CD14-positive monocyte (primary cell): ENCODE measurements around the gene PRRT1. TPM values are rescaled to one million over a fixed set of nuclear protein-coding genes. Genes with fewer than 3 reads are reported as not detected.
A peak's percentile ranks its signal among the peaks of the same experiment; 100 is the strongest.
"Not testable (repeated sequence)": the region's sequence is repeated elsewhere in the genome, so short reads cannot be mapped to it uniquely, and the experiment has no call there.

Experiments used
- DNase-seq, 3 donors: peaks; one replicate each; pipeline ENCODE4 v3.0.0-alpha.2; 2011 to 2022
- H2AFZ ChIP-seq: 2 replicates; pipeline ENCODE4 v1.6.0; 2012; ENCODE audit warnings: mild to moderate bottlenecking, low read depth, low read length, inconsistent platforms; ENCODE audit not compliant: insufficient read depth, poor library complexity, severe bottlenecking
- H3K27ac ChIP-seq, 2 donors: 1 replicate in 1 of 2; 2 replicates in 1 of 2; pipeline ENCODE4 v1.5.1; 2012 to 2013; ENCODE audit warnings: low read length in 2 of 2, control low read depth in 1 of 2, inconsistent platforms in 1 of 2, low read depth in 1 of 2, mild to moderate bottlenecking in 1 of 2
- H3K27me3 ChIP-seq, 2 donors: one replicate each; pipeline versions ENCODE4 v1.6.0 to v1.6.1; 2011 to 2013; ENCODE audit warnings: low read length in 2 of 2; ENCODE audit not compliant: control insufficient read depth in 2 of 2, insufficient read depth in 2 of 2
- H3K36me3 ChIP-seq, 2 donors: replicated peaks in 1 of 2; 1 replicate in 1 of 2; 2 replicates in 1 of 2; pipeline versions ENCODE4 v1.5.1 to v1.6.1; 2012 to 2013; ENCODE audit warnings: low read length in 2 of 2, control low read depth in 1 of 2, inconsistent platforms in 1 of 2, mild to moderate bottlenecking in 1 of 2; ENCODE audit not compliant: insufficient read depth in 2 of 2, control insufficient read depth in 1 of 2
- H3K4me1 ChIP-seq, 2 donors: 1 replicate in 1 of 2; 2 replicates in 1 of 2; pipeline versions ENCODE4 v1.5.1 to v1.6.1; 2012 to 2013; ENCODE audit warnings: low read length in 2 of 2, control low read depth in 1 of 2, inconsistent platforms in 1 of 2, mild to moderate bottlenecking in 1 of 2, moderate library complexity in 1 of 2; ENCODE audit not compliant: insufficient read depth in 2 of 2, control insufficient read depth in 1 of 2
- H3K4me2 ChIP-seq: replicated peaks from 2 replicates; pipeline ENCODE3; 2012; ENCODE audit warnings: low read length, moderate library complexity, mild to moderate bottlenecking; ENCODE audit not compliant: poor library complexity, severe bottlenecking; ENCODE audit errors: extremely low read depth
- H3K4me3 ChIP-seq, 3 experiments: fragments of 200-600 bp in 1 of 3; sonication (generic) in 1 of 3; replicated peaks in 1 of 3; 1 replicate in 2 of 3; 2 replicates in 1 of 3; pipeline ENCODE4 v1.5.1; 2011 to 2013; ENCODE audit warnings: low read length in 3 of 3, mild to moderate bottlenecking in 3 of 3, control low read depth in 2 of 3, low read depth in 2 of 3, inconsistent platforms in 1 of 3, moderate library complexity in 1 of 3
- H3K79me2 ChIP-seq: 2 replicates; pipeline ENCODE4 v1.6.0; 2012; ENCODE audit warnings: mild to moderate bottlenecking, control low read depth, inconsistent platforms, low read length, moderate library complexity; ENCODE audit not compliant: insufficient read depth
- H3K9ac ChIP-seq: 2 replicates; pipeline ENCODE4 v1.6.0; 2017; ENCODE audit warnings: low read length, mild to moderate bottlenecking; ENCODE audit not compliant: insufficient read depth, poor library complexity, severe bottlenecking
- H3K9me3 ChIP-seq, 2 donors: replicated peaks in 1 of 2; 1 replicate in 1 of 2; 2 replicates in 1 of 2; pipeline versions ENCODE4 v1.5.1 to v1.6.1; 2012 to 2013; ENCODE audit warnings: low read length in 2 of 2, control low read depth in 1 of 2; ENCODE audit not compliant: control insufficient read depth in 1 of 2, insufficient read depth in 1 of 2
- H4K20me1 ChIP-seq: 2 replicates; pipeline ENCODE4 v1.6.0; 2012; ENCODE audit warnings: mild to moderate bottlenecking, low read length, control low read depth, moderate library complexity; ENCODE audit not compliant: insufficient read depth
- H3K27ac Mint-ChIP-seq, 7 donors: one replicate each; pipeline ENCODE4 v1.8.0; 2020; ENCODE audit warnings: mild to moderate bottlenecking in 7 of 7, mixed read lengths in 7 of 7, moderate library complexity in 6 of 7, inconsistent platforms in 2 of 7
- H3K27me3 Mint-ChIP-seq, 3 donors: one replicate each; pipeline ENCODE4 v1.8.0; 2021 to 2022; ENCODE audit warnings: low read depth in 3 of 3, mild to moderate bottlenecking in 3 of 3, mixed read lengths in 3 of 3, moderate library complexity in 3 of 3, inconsistent platforms in 1 of 3
- H3K36me3 Mint-ChIP-seq, 2 donors: one replicate each; pipeline ENCODE4 v1.8.0; 2020; ENCODE audit warnings: mixed read lengths in 2 of 2, inconsistent platforms in 1 of 2, mild to moderate bottlenecking in 1 of 2
- H3K4me1 Mint-ChIP-seq: one replicate; pipeline ENCODE4 v1.8.0; 2020; ENCODE audit warnings: mild to moderate bottlenecking, mixed read lengths
- H3K4me3 Mint-ChIP-seq, 2 donors: one replicate each; pipeline ENCODE4 v1.8.0; 2020; ENCODE audit warnings: mild to moderate bottlenecking in 2 of 2, mixed read lengths in 2 of 2, moderate library complexity in 1 of 2
- H3K9me3 Mint-ChIP-seq, 7 donors: one replicate each; pipeline ENCODE4 v1.8.0; 2020 to 2022; ENCODE audit warnings: mixed read lengths in 7 of 7, mild to moderate bottlenecking in 6 of 7, moderate library complexity in 6 of 7, inconsistent platforms in 2 of 7
- WGBS: methylation state at CpG from one replicate; pipeline ENCODE4 v1.1.5; 2013; ENCODE audit warnings: missing lambda C conversion rate; ENCODE audit not compliant: insufficient coverage; 5-methylcytosine and 5-hydroxymethylcytosine counted together
- intact Hi-C, 2 donors: fragments of 100-400 bp; cut with micrococcal nuclease; formaldehyde crosslinking; loops; one replicate each; pipeline versions ENCODE4 v1.15.0 to v1.15.1; 2023
- polyA plus RNA-seq, 3 donors: library from polyadenylated mRNA; depleted of rRNA in 1 of 3; unstranded in 2 of 3; stranded (reverse) in 1 of 3; fragments of 300-500 nt in 2 of 3; fragments of >200 nt in 1 of 3; fragmentation: Illumina TruSeq in 2 of 3; gene quantifications; 1 replicate in 2 of 3; 2 replicates in 1 of 3; pipeline ENCODE4 v1.2.3, GENCODE V29; 2012 to 2021
- TF ChIP-seq, protein P1 (sequence below): fragments of 200-600 bp; IDR thresholded peaks from one replicate; pipeline ENCODE4 v1.8.0; 2022; ENCODE audit warnings: antibody characterized with exemption, mild to moderate bottlenecking

PRRT1 gene
- polyA plus RNA-seq, 3 donors: not detected

DNA sequence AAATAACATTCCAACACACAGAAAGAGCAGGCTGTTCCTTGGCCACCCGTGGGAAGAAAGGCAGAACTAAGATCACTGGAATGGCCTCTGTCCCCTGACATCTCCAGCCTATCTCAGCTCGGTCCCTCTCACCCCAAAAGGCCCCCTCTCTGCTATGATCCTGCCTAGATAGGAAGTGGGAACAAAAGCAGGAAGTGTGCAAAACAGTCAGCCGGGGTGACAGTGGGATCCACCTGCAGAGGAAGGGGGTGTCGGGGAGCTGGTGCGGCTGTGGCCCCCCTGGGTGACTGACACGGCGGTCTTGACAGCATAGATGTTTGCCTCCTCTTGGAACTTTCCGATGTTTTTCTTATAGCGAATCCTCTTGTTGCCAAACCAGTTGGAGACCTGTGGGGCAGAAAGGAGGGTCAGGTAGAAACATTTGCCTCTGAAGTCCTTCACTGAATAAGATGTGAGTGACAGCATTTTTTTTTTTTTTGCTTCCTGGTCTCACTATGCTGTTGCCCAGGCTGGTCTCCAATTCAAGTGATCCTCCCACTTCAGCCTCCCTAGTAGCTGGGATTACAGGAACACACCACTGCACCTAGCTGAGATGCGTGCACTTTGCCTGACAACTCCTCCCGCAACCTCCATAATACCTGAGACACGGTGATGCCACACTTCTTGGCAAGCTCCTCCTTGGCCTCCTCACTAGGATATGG lies 35.4 kb upstream of the PRRT1 start:
- 5% methylated on average over 6 of the region's 12 CpGs for WGBS
- peak overlapping the region; percentile 0 to 95 for H3K27ac ChIP-seq
- peaks cover 57 to 62% of the 10 kb centered on the region in 2 donors for H3K4me1 ChIP-seq
- Mint-ChIP-seq H3K27me3 (peaks cover 0 to 2% (median 1%) of the 10 kb centered on the region in 3 donors), H3K9me3 (no peaks in the 10 kb centered on the region), H3K4me1 (peaks cover 62% of the 10 kb centered on the region), H3K27ac (peak overlapping the region; percentile 57 to 92 (median 85)), H3K36me3 (peaks cover 56 to 72% of the 10 kb centered on the region in 2 donors), H3K4me3 (peak overlapping the region; percentile 52 to 71)
- peaks cover 79% of the 10 kb centered on the region for H3K79me2 ChIP-seq
- intact Hi-C loops: no loop called here
- peaks cover 7% of the 10 kb centered on the region for H4K20me1 ChIP-seq
- no peaks in the 10 kb centered on the region for H3K9me3 ChIP-seq
- peak in 1 of 3 donors; percentile 37 for DNase-seq
- no peaks in the 10 kb centered on the region for H3K27me3 ChIP-seq
- H3K36me3 ChIP-seq: peaks cover 46 to 61% of the 10 kb centered on the region in 2 donors
- H2AFZ ChIP-seq: no peak overlapping the region
- H3K4me3 ChIP-seq: peak overlapping the region in 1 of 3 experiments; percentile 98
- TF ChIP-seq, protein P1, sequence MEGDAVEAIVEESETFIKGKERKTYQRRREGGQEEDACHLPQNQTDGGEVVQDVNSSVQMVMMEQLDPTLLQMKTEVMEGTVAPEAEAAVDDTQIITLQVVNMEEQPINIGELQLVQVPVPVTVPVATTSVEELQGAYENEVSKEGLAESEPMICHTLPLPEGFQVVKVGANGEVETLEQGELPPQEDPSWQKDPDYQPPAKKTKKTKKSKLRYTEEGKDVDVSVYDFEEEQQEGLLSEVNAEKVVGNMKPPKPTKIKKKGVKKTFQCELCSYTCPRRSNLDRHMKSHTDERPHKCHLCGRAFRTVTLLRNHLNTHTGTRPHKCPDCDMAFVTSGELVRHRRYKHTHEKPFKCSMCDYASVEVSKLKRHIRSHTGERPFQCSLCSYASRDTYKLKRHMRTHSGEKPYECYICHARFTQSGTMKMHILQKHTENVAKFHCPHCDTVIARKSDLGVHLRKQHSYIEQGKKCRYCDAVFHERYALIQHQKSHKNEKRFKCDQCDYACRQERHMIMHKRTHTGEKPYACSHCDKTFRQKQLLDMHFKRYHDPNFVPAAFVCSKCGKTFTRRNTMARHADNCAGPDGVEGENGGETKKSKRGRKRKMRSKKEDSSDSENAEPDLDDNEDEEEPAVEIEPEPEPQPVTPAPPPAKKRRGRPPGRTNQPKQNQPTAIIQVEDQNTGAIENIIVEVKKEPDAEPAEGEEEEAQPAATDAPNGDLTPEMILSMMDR: no peak
- H3K4me2 ChIP-seq: peak overlapping the region; percentile 100
- no peak overlapping the region for H3K9ac ChIP-seq

DNA sequence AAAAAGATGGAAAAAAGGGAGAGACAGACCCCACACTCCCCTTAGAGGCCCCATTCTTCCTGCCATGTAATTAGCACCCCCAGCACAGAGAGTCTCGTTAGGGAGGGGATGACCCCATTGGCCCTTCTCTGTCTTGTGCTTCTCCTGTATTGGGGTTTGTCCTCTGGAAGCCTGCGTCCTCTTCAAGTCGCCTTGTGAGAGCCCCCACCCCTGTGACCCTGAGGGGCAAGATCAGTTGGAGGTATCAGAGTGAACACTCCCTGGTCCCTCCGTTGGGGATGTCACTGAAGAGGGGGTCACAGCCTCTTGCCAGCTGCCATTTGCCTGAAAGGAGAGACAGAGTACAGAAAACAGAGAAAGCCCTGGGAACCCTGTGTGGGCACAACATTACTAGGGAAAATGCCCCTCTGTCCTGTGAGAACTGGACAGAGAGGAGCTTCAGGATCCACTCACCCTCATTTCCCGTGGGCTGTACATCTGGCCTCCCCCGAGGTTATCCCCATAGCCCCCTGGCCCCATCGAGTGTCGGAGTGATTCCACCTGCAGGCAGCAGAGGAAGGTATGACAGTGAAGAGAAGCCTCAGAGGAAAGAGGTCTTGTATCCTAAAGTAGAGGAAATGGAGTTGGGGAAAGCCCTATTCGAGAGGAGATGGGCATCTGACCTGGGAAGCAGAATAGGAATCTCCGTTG lies 34.6 kb upstream of the PRRT1 start:
- WGBS: 87% methylated on average over 6 of the region's 10 CpGs

DNA sequence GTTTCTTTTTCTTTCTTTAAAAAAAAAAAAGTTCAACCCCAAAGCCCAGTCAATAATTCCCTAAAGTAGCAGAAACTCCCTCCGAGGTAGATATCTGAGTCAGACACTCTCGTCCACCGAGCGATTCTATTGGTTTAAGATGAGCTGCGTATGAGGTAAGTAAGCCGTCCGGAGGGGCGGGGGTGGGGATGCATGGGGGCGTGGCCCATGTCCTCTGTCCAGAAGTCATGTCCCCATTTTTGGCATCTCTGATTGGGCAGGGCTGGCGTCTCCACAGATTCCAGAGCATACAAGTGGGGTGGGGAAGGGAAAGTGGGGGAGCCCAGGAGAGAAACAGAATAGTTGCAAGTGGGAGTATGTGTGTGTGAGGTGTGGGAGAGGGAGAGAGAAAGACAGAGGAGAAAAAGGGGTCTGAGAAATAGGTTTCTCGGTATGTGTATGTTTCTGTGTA lies 34.0 kb upstream of the PRRT1 start:
- H3K9me3 ChIP-seq, H3K9me3 Mint-ChIP-seq, H3K9ac ChIP-seq, H3K27me3 ChIP-seq, H3K4me3 Mint-ChIP-seq, H3K4me2 ChIP-seq, H2AFZ ChIP-seq, H3K27me3 Mint-ChIP-seq, H4K20me1 ChIP-seq, H3K4me3 ChIP-seq, intact Hi-C loops: not testable (repeated sequence)
- Histone ChIP-seq H3K36me3 (peaks cover 54 to 69% of the 10 kb centered on the region in 2 donors), H3K27ac (peak overlapping the region; percentile 37 to 95), H3K4me1 (peaks cover 50 to 55% of the 10 kb centered on the region in 2 donors), H3K79me2 (peaks cover 74% of the 10 kb centered on the region)
- 60% methylated on average over 1 of the region's 11 CpGs for WGBS
- DNase-seq: peak; percentile 47 to 78 (median 51)
- peak overlapping the region; percentile 57 to 92 (median 85) for H3K27ac Mint-ChIP-seq
- peaks cover 59 to 79% of the 10 kb centered on the region in 2 donors for H3K36me3 Mint-ChIP-seq
- peaks cover 63% of the 10 kb centered on the region for H3K4me1 Mint-ChIP-seq

More for the DNA sequence above, 34.6 kb upstream of the PRRT1 start:
- intact Hi-C loops, H3K9me3 Mint-ChIP-seq, H4K20me1 ChIP-seq, H3K9me3 ChIP-seq, H3K9ac ChIP-seq, DNase-seq, H2AFZ ChIP-seq, H3K27me3 ChIP-seq, H3K27me3 Mint-ChIP-seq: not testable (repeated sequence)
- Histone ChIP-seq H3K27ac (peak overlapping the region; percentile 37 to 95), H3K4me1 (peaks cover 56 to 61% of the 10 kb centered on the region in 2 donors), H3K4me3 (peak overlapping the region in 1 of 3 experiments; percentile 98), H3K79me2 (peaks cover 74% of the 10 kb centered on the region), H3K36me3 (peaks cover 48 to 68% of the 10 kb centered on the region in 2 donors), H3K4me2 (peak overlapping the region; percentile 100)
- Mint-ChIP-seq H3K36me3 (peaks cover 58 to 77% of the 10 kb centered on the region in 2 donors), H3K4me1 (peaks cover 62% of the 10 kb centered on the region), H3K4me3 (peak overlapping the region; percentile 21 to 71), H3K27ac (peak overlapping the region; percentile 57 to 92 (median 85))
